ENCODE results near the gene PRICKLE3. TPM values are rescaled to one million over a fixed set of nuclear protein-coding genes. Genes with fewer than 3 reads are reported as not detected.

PRICKLE3 gene
- total RNA-seq, 1 donor from 2014 or later: 18.5 TPM

DNA sequence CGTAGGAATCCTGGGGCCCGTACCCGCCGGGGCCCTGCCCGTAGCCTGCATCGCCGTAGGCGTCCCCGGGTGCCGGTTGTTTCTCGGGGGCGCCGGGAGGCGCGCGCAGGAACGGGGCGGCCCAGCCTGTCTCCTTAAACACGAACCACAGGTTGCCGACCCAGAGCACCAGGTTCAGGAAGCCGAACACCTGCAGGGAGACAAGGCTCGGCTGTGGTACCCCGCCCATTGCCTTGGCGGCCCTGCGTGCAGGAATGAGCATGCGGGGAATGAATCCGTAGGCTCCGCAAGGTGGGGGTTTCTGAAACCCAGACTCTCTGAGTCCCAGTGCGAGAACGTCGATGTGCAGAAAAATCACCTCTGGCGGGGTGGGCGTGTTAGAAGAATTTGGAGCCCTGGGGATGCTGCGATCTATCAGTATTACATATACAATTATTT is 5.4 kb upstream of the PRICKLE3 start:
- peak overlapping the region; percentile 79 for H3K4me3 ChIP-seq (ENCODE audit: low read depth, low read length)
- TF ChIP-seq, protein P1, sequence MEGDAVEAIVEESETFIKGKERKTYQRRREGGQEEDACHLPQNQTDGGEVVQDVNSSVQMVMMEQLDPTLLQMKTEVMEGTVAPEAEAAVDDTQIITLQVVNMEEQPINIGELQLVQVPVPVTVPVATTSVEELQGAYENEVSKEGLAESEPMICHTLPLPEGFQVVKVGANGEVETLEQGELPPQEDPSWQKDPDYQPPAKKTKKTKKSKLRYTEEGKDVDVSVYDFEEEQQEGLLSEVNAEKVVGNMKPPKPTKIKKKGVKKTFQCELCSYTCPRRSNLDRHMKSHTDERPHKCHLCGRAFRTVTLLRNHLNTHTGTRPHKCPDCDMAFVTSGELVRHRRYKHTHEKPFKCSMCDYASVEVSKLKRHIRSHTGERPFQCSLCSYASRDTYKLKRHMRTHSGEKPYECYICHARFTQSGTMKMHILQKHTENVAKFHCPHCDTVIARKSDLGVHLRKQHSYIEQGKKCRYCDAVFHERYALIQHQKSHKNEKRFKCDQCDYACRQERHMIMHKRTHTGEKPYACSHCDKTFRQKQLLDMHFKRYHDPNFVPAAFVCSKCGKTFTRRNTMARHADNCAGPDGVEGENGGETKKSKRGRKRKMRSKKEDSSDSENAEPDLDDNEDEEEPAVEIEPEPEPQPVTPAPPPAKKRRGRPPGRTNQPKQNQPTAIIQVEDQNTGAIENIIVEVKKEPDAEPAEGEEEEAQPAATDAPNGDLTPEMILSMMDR (conservative IDR thresholded peaks at IDR 0.05; ENCODE audit: low read depth, low read length): no peak
- DNase-seq (ENCODE audit: low read depth): no peak

DNA sequence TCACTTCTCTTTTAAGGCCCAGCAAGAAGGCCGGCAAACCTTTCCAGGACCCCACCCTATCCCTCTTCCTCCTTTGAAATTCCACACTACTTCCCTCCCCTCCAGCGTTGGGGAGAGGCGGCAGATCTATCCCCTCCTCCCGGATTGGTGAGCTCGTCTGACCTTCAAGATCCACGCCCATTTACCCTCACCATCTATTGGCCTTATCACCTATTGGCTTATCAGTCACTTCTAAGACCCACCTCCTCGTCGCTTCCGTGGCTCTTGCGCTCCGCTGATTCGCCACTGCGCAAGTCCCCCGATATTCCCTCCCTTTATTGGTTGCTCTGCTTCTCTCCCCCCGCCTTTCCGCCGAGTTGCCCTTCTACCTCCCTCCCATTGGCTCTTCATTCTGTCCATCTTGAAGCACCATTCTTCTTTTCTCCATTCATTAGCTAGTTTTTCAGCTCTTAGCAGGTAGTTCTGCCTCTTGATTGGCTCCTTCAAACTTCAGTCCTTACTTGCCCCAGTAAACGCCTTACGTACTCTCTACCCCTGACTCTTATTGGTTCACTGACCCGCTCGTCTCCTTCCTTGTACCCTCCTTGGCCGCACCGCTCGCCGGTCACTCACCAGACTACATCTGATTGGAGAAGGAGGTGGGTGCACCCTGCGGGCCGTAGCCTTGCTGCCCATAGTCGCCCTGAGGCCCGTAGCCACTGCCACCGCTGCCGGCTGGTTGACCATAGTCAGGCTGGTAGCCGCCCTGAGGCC is 4.8 kb upstream of the PRICKLE3 start:
- TF ChIP-seq, protein P1 (conservative IDR thresholded peaks at IDR 0.05; ENCODE audit: low read depth, low read length): no peak
- peak overlapping the region; percentile 79 for H3K4me3 ChIP-seq (ENCODE audit: low read depth, low read length)
- peak; percentile 99 for DNase-seq (ENCODE audit: low read depth)

DNA sequence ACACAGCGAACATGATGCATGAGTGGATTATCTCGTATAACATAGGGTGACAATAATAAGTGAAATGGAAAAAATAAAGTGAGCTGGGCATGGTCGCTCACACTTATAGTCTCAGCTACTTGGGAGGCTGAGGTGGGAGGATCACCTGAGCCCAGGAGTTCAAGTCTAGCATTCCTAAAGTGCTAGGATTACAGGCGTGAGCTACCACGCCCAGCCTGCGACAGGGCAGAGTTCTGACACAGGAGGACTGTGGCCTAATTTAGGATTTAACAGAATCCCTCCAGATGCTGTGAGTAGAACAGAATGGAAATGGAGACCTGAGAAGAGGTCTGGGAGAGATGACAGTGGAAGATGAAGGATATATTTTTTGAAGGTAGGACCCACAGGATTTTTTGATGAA is 3.4 kb upstream of the PRICKLE3 start:
- H3K4me3 ChIP-seq (ENCODE audit: low read depth, low read length): peak overlapping the region; percentile 61
- no peak for DNase-seq (ENCODE audit: low read depth)
- TF ChIP-seq, protein P1 (conservative IDR thresholded peaks at IDR 0.05; ENCODE audit: low read depth, low read length): no peak

DNA sequence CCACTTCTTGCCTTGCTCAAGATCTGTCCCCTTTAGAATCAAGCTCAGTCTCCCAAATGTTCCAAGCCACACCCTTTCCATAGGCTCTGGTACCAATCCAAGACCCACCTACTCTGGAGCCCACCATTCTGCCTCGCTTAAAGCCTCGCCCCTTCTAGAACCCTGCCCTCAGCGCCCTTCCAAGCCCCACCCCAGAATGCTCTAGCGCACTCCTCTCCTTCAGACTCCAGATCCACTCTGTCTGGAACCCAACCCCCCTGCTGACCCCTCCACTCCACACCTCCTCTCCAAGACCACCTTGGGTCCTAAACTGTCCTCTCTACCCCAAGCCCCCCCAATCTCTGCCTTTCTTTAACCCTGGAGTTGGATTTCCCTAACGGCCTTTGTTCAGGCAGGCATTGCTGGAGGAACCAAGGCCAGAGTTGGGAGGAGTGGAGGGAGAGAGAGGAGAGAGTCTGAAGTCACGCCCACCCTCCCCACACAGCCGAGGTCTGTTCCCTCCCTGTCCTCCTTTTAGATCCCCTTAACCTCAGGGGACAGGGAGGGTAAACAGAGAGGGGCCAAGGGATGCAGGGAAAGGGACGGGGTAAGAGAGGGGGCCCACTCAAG is 2.4 kb upstream of the PRICKLE3 start:
- no peak overlapping the region for H3K4me3 ChIP-seq (ENCODE audit: low read depth, low read length)
- TF ChIP-seq, protein P1 (conservative IDR thresholded peaks at IDR 0.05; ENCODE audit: low read depth, low read length): no peak
- DNase-seq (ENCODE audit: low read depth): no peak

DNA sequence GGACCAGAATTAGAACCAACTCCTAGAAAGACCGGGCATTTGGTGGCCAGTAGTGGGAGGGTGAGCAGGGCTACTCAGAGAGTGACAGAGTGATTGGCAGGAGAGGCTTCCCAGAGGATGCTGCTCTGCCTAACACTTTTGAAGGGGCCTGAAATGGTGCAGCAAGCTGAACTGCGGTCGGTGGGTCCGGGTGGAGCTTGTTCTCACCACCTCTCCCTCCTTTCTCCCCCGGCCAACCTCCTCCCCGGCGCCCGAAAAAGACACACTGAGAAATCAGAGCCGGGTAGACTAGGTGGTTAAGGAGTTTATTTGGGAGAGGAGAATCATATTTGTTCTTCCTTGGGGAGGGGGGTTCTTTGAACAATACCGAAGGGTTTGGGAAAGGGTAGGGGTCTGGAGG is 1.4 kb upstream of the PRICKLE3 start:
- no peak for DNase-seq (ENCODE audit: low read depth)
- H3K4me3 ChIP-seq (ENCODE audit: low read depth, low read length): no peak overlapping the region
- TF ChIP-seq, protein P1 (conservative IDR thresholded peaks at IDR 0.05; ENCODE audit: low read depth, low read length): no peak

DNA sequence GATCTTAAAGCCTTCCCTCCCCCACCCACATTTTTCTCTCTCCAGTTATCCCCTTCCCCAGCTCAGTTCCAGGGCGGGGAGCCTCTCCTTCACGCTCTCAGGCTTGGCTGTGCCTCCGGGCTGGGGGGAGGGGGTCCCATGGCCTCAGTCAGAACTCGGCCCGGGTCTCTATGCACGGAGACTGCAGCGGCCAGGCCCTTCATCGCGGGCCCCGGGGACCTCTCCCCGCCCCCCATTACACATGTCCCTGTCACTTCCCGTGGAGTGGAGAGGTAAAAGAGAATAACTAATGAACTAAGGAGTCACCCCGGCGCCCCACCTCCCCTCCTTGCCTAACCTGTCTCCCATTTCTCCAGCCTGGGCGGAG is 838 bp upstream of the PRICKLE3 start:
- TF ChIP-seq, protein P1 (conservative IDR thresholded peaks at IDR 0.05; ENCODE audit: low read depth, low read length): no peak
- no peak overlapping the region for H3K4me3 ChIP-seq (ENCODE audit: low read depth, low read length)
- no peak for DNase-seq (ENCODE audit: low read depth)
